Peyer's patch (tissue), 4 donors: ENCODE data around the gene GDF7.

Experiments used
- CTCF ChIP-seq, 6 experiments: fragments of 450-650 bp in 4 of 6; fragments of 200-600 bp in 2 of 6; sonication (generic) in 1 of 6; IDR thresholded peaks; one replicate each; pipeline ENCODE4 v1.5.1; 2017 to 2019; ENCODE audit warnings: antibody characterized with exemption in 6 of 6, mild to moderate bottlenecking in 3 of 6, moderate library complexity in 1 of 6
- POLR2A ChIP-seq, 2 donors: fragments of 450-650 bp; IDR thresholded peaks; one replicate each; pipeline ENCODE4 v1.5.1; 2017; ENCODE audit warnings: antibody characterized with exemption in 2 of 2, mild to moderate bottlenecking in 2 of 2, moderate library complexity in 2 of 2

- TF ChIP-seq CTCF (IDR thresholded peaks at IDR 0.05) (no peak), POLR2A (IDR thresholded peaks at IDR 0.05) (no peak)
These were observed 11.8 kb downstream of the GDF7 start for GRCh38 chr2:20678780-20679179.
